ENCODE data around the gene STIM2. TPM values are rescaled to one million over a fixed set of nuclear protein-coding genes. Genes with fewer than 3 reads are reported as not detected.

Gene STIM2
- total and polyA plus RNA-seq, 2 of the 4 experiments (the other 2 are of a cell fraction) = 16.1 to 27.6 TPM

- Histone ChIP-seq H4K91ac (ENCODE audit: insufficient read depth, low read depth, low read length) (no peak overlapping the region), H3K9me3 (ENCODE audit: control insufficient read depth, insufficient read depth, low read length) (no peaks in the 10 kb centered on the region), H3K9ac (ENCODE audit: low read depth, low read length) (no peak overlapping the region), H2AK9ac (replicated peaks; ENCODE audit: low read depth, low read length, poor library complexity) (no peak overlapping the region), H3K79me1 (ENCODE audit: low read depth in 1 of 2, low read length in 2 of 2) (peaks cover 15 to 17% of the 10 kb centered on the region in 2 experiments; a peak in 3 of 4 replicates), H2BK120ac (ENCODE audit: low read depth, low read length) (no peak overlapping the region), H3K4me3 (ENCODE audit: insufficient read depth, low read depth, low read length) (no peak overlapping the region), H3K18ac (ENCODE audit: low read depth, low read length) (no peak overlapping the region), H2BK20ac (ENCODE audit: low read depth, low read length) (no peak overlapping the region), H3K9me1 (ENCODE audit: insufficient read depth, low read length) (peaks cover 4% of the 10 kb centered on the region; the same call in 1 of the 2 replicates), H3K14ac (replicated peaks; ENCODE audit: low read depth, low read length) (no peak overlapping the region), H3K27me3 (ENCODE audit: control insufficient read depth, insufficient read depth, low read length) (no peaks in the 10 kb centered on the region), H2AK5ac (ENCODE audit: low read depth, low read length) (no peak overlapping the region), H4K20me1 (ENCODE audit: insufficient read depth, low read length) (no peaks in the 10 kb centered on the region), H4K5ac (ENCODE audit: low read depth, low read length) (no peak overlapping the region), H3K36me3 (ENCODE audit: control insufficient read depth, insufficient read depth, low read length) (no peaks in the 10 kb centered on the region), H2AFZ (replicated peaks; ENCODE audit: low read length, poor library complexity) (no peak overlapping the region), H3K27ac (ENCODE audit: insufficient read depth, low read length) (no peak overlapping the region), H3K4me1 (ENCODE audit: control insufficient read depth, insufficient read depth, low read length) (peaks cover 2% of the 10 kb centered on the region; the same call in 1 of the 2 replicates), H3K4ac (ENCODE audit: low read depth, low read length) (no peak overlapping the region), H3K23ac (ENCODE audit: low read depth, low read length) (no peak overlapping the region), H4K8ac (ENCODE audit: low read depth in 2 of 2, low read length in 2 of 2) (no peak overlapping the region), H3K4me2 (ENCODE audit: low read depth, low read length) (no peak overlapping the region), H3K56ac (ENCODE audit: extremely low read depth, insufficient read depth, low read length) (no peak overlapping the region), H2BK5ac (ENCODE audit: low read depth, low read length, poor library complexity, severe bottlenecking) (no peak overlapping the region), H2BK15ac (ENCODE audit: low read depth, low read length) (no peak overlapping the region)
- no CpG with 5 or more reads among the region's 2 CpGs for WGBS, 2 experiments (ENCODE audit: extremely low coverage in 2 of 2, insufficient read length in 1 of 2)
- dilution Hi-C loops (cut with HindIII; ENCODE audit: low sequenced_read_pairs, unreplicated experiment) = no loop called here
- DNase-seq (no peak), ATAC-seq (ENCODE audit: low read depth) (no peak)
- BruUV-seq (replicated peaks) = no TSS peak
- ChIA-PET CTCF (no interaction called here), POLR2A (ENCODE audit: unreplicated experiment) (no interaction called here)
- in situ Hi-C loops (cut with MboI; ENCODE audit: low sequenced_read_pairs) = no loop called here
- no peak for TF ChIP-seq CEBPB (IDR thresholded peaks at IDR 0.05; ENCODE audit: low read depth, low read length)
- no peak for TF ChIP-seq SMC3 (IDR thresholded peaks at IDR 0.05; ENCODE audit: low read depth, low read length)
- no peak for TF ChIP-seq RCOR1 (IDR thresholded peaks at IDR 0.05; ENCODE audit: insufficient replicate concordance, low read length)
- TF ChIP-seq RAD21 (IDR thresholded peaks at IDR 0.05; ENCODE audit: low read length) = no peak
- no peak for TF ChIP-seq NFE2L2 (IDR thresholded peaks at IDR 0.05; ENCODE audit: low read depth, low read length)
- no peak for TF ChIP-seq BHLHE40 (IDR thresholded peaks at IDR 0.05; ENCODE audit: low read depth, low read length)
- TF ChIP-seq USF2 (IDR thresholded peaks at IDR 0.05; ENCODE audit: low read depth, low read length) = no peak
- TF ChIP-seq MAZ (IDR thresholded peaks at IDR 0.05; ENCODE audit: borderline replicate concordance, low read depth, low read length) = no peak
- intact Hi-C loops (cut with micrococcal nuclease) = no loop called here
These were observed 76.5 kb downstream of the STIM2 start for GRCh38 chr4:26937139-26937538.
